RWPE2 (cell line): ENCODE data around the gene NAV3.
A peak's percentile ranks its signal among the peaks of the same experiment; 100 is the strongest.

Experiments
- ATAC-seq: fragments of 200-7000 bp; cut with Tn5 transposase; 3 replicates; pipeline ENCODE4 v1.9.1; 2021; ENCODE audit warnings: low read depth
- DNase-seq: peaks from one replicate; pipeline ENCODE4 v3.0.0-alpha.2; 2020; ENCODE audit warnings: low spot score
- H3K27ac ChIP-seq: fragments of 450-650 bp; 2 replicates; pipeline ENCODE4 v1.5.1; 2017; ENCODE audit warnings: mild to moderate bottlenecking; ENCODE audit not compliant: poor library complexity, severe bottlenecking
- H3K27me3 ChIP-seq: fragments of 250-450 bp; sonication (Bioruptor Pico); 2 replicates; pipeline ENCODE4 v1.5.1; 2021; ENCODE audit warnings: mild to moderate bottlenecking, moderate library complexity; ENCODE audit not compliant: insufficient read depth, poor library complexity, severe bottlenecking
- H3K36me3 ChIP-seq: fragments of 250-450 bp; sonication (Bioruptor Pico); 2 replicates; pipeline ENCODE4 v1.5.1; 2020; ENCODE audit warnings: low read depth, mild to moderate bottlenecking, moderate library complexity
- H3K4me1 ChIP-seq: fragments of 250-450 bp; sonication (Bioruptor Pico); 2 replicates; pipeline ENCODE4 v1.5.1; 2021; ENCODE audit warnings: mild to moderate bottlenecking, moderate library complexity; ENCODE audit not compliant: insufficient read depth, poor library complexity, severe bottlenecking
- H3K4me3 ChIP-seq: fragments of 250-450 bp; sonication (Bioruptor Pico); 2 replicates; pipeline ENCODE4 v1.5.1; 2021; ENCODE audit warnings: mild to moderate bottlenecking, moderate library complexity; ENCODE audit not compliant: severe bottlenecking
- H3K9me3 ChIP-seq: fragments of 250-450 bp; sonication (Bioruptor Pico); 2 replicates; pipeline ENCODE4 v1.5.1; 2021; ENCODE audit warnings: mild to moderate bottlenecking, moderate library complexity; ENCODE audit not compliant: severe bottlenecking
- TF ChIP-seq, protein P1 (sequence below): fragments of 450-650 bp; IDR thresholded peaks from one replicate; pipeline ENCODE4 v1.5.1; 2017; ENCODE audit warnings: mild to moderate bottlenecking, moderate library complexity; ENCODE audit not compliant: poor library complexity, severe bottlenecking

NAV3 gene

DNA sequence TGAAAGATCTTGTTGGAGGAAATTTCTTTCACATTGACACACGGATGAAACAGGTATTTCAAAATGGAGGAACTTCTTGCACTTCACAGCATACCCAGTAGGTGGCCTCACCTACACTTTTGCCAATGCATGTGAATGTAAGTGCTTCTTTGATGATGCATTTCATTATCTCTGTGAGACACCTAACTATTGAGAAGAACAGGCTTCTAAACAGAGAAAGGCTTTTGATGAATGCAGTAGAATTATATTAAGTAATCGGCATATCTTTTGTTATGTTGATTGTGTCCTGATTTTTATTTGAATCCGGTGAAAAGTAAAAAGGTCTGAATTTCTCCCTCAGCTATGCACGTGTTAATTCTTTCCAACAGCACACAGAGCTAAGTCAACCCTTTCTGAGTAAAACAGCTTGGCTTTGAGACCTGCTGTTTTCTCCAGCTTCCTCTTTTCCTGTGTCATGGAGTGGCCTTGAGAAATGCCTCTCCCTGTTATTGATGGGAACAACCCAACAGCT, 399.0 kb downstream of the NAV3 start:
- no peak overlapping the region for H3K27ac ChIP-seq
- DNase-seq = no peak
- ATAC-seq = no peak

DNA sequence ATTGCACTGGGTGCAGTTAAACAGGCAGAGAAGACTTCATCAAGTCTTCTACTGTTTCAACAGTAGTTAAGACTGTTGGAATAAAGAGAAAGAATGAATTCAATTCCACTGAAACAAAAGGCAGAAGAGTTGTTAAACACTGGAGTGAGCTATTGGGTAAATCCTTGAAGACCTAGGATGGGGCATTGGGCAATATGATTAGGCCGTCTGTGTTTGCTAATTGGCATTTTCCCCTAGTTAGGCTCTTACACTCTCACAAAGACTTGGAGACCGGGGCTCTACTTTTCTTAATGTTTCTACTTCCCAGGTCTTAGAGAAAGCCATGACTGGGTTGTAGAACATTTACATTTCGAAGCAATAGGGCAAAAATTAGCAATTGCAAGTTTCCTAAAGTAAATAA, 402.1 kb downstream of the NAV3 start:
- no peaks in the 10 kb centered on the region for H3K4me1 ChIP-seq
- no peaks in the 10 kb centered on the region for H3K27me3 ChIP-seq
- DNase-seq (no peak), ATAC-seq (no peak)
- H3K9me3 ChIP-seq = no peaks in the 10 kb centered on the region
- no peaks in the 10 kb centered on the region for H3K36me3 ChIP-seq
- TF ChIP-seq, protein P1, sequence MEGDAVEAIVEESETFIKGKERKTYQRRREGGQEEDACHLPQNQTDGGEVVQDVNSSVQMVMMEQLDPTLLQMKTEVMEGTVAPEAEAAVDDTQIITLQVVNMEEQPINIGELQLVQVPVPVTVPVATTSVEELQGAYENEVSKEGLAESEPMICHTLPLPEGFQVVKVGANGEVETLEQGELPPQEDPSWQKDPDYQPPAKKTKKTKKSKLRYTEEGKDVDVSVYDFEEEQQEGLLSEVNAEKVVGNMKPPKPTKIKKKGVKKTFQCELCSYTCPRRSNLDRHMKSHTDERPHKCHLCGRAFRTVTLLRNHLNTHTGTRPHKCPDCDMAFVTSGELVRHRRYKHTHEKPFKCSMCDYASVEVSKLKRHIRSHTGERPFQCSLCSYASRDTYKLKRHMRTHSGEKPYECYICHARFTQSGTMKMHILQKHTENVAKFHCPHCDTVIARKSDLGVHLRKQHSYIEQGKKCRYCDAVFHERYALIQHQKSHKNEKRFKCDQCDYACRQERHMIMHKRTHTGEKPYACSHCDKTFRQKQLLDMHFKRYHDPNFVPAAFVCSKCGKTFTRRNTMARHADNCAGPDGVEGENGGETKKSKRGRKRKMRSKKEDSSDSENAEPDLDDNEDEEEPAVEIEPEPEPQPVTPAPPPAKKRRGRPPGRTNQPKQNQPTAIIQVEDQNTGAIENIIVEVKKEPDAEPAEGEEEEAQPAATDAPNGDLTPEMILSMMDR = no peak
- no peak overlapping the region for H3K4me3 ChIP-seq
- H3K27ac ChIP-seq = no peak overlapping the region

More for the DNA sequence above, 399.0 kb downstream of the NAV3 start:
- Histone ChIP-seq H3K4me1 (no peaks in the 10 kb centered on the region), H3K27me3 (no peaks in the 10 kb centered on the region), H3K36me3 (no peaks in the 10 kb centered on the region), H3K9me3 (no peaks in the 10 kb centered on the region), H3K4me3 (no peak overlapping the region)
- TF ChIP-seq, protein P1 = peak; percentile 68

GRCh38 chr12:78236264-78236663, 405.6 kb downstream of the NAV3 start:
- TF ChIP-seq, protein P1 = no peak
- no peak for DNase-seq
- H3K36me3 ChIP-seq = no peaks in the 10 kb centered on the region
- no peak overlapping the region for H3K27ac ChIP-seq
- H3K4me1 ChIP-seq = no peaks in the 10 kb centered on the region
- H3K9me3 ChIP-seq = no peaks in the 10 kb centered on the region
- ATAC-seq = no peak
- no peak overlapping the region for H3K4me3 ChIP-seq
- no peaks in the 10 kb centered on the region for H3K27me3 ChIP-seq

DNA sequence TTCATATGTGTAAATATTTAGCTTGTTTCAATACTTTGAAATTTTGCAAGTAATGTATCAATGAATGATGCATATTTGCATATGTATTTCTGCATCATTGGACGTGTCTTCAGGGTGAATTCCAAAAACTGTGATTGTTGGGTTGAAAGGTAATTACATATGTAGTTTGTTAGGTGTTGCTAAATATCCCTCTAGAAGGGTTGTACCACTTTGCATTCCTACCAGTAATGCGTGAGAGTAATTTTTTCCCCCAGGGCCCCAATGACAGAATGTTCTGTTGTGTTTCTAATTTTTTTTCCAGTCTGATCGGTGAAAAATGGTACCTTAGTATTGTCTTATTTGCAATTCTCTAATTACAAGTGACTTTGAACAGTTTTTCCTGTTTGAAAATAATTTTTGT, 408.9 kb downstream of the NAV3 start:
- DNase-seq (no peak), ATAC-seq (no peak)
- H3K9me3 ChIP-seq = no peaks in the 10 kb centered on the region
- H3K36me3 ChIP-seq = no peaks in the 10 kb centered on the region
- H3K4me3 ChIP-seq = no peak overlapping the region
- H3K27me3 ChIP-seq = no peaks in the 10 kb centered on the region
- no peak overlapping the region for H3K27ac ChIP-seq
- H3K4me1 ChIP-seq = no peaks in the 10 kb centered on the region
- TF ChIP-seq, protein P1 = no peak

- Histone ChIP-seq H3K4me1 (no peaks in the 10 kb centered on the region), H3K27ac (no peak overlapping the region), H3K9me3 (no peaks in the 10 kb centered on the region), H3K36me3 (no peaks in the 10 kb centered on the region), H3K4me3 (no peak overlapping the region), H3K27me3 (no peaks in the 10 kb centered on the region)
- TF ChIP-seq, protein P1 = no peak
- DNase-seq = no peak
- ATAC-seq = no peak
Observed at GRCh38 chr12:78240827-78241226, 410.1 kb downstream of the NAV3 start.
